Activated naive CD4-positive, alpha-beta T cell treated with anti-CD3 and anti-CD28 coated beads, Interleukin-2, amount 50 U/mL, for 16 hours (primary cell): ENCODE measurements around the gene BRWD1.
"Not testable (repeated sequence)": the region's sequence is repeated elsewhere in the genome, so short reads cannot be mapped to it uniquely, and the experiment has no call there.

Experiments used
- DNase-seq: peaks from one replicate; pipeline ENCODE4 v3.0.0-alpha.2; 2020

The BRWD1 gene

GRCh38 chr21:39281207-39281606, 32.2 kb downstream of the BRWD1 start:
- no peak for DNase-seq

DNA sequence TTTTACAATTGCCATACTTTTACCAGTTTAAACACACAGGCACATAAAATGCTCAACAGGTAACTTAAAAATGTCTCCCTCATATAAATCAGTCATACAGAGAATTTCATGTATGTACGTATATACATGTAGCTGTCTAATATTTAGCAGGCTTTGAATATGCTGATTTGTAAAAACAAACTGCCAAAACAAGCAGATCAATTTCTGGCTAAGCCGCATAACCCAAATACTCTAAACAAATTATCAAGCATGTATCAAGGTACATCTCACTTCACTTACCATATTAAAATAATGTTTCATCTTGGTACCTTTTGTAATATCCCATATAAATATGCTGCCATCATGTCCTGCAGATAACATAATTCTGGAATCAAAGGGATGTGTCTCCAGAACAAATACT, 43.8 kb downstream of the BRWD1 start:
- DNase-seq = no peak

DNA sequence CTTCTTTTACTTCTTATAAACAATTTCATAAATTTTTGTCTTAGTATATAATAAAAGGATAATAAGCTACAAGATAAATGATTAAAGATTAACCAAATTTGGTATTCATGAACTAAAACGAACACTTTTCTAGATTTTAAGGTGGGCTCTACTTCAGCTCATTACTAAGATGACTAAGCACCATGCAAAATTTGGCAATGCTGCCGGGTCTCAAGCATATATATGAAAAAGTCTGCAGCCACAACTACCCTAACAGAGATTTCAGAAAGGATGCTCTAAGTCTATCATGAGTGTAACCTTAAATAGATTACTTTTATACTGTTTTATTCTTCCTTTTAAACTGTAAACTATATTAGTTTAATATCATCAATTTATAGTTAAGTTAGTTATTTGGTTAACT, 47.8 kb downstream of the BRWD1 start:
- no peak for DNase-seq

DNA sequence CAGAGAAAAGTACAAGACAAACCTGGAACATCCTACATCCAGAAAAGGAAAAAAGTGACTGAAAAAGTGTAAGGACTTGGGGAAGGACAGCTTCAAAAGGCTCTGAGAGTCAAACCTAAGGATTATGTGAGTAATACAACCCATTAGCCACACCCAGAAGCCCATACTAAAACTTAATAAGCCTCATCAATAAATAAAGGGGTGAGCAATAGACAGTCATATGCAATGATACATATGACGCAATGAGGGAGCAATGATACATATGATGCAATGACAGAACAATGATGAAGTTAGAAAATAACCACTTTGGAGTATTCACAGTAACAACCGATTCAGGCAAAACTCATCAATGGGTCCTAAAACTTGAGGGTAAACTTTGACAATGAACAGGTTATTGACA, 50.1 kb downstream of the BRWD1 start:
- DNase-seq = no peak

- no peak for DNase-seq
These were observed 55.2 kb downstream of the BRWD1 start for GRCh38 chr21:39258207-39258606.

DNA sequence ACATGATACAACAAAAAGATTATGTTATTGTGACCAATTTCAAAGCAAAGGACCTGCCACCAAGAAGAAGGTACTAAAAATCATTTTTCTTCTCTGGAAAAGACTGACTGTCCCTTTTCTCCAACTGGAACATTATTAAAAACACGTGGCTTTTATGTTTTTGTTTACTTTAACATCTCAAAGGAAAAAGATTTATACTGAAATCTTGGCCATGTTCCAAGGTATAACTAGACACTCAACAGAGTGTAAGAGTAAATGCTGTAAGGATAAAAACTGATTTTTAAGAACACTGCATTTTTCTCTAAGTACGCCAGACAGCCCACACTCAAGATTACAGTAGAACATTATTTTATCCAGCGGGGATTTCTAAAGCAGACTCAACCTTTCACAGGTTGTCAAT, 62.1 kb downstream of the BRWD1 start:
- DNase-seq = no peak

- DNase-seq = no peak
These were observed 75.2 kb downstream of the BRWD1 start for GRCh38 chr21:39238275-39238674.

- no peak for DNase-seq
These were observed 80.6 kb downstream of the BRWD1 start for GRCh38 chr21:39232861-39233291.

- no peak for DNase-seq
These were observed 88.5 kb downstream of the BRWD1 start for GRCh38 chr21:39224930-39225329.

DNA sequence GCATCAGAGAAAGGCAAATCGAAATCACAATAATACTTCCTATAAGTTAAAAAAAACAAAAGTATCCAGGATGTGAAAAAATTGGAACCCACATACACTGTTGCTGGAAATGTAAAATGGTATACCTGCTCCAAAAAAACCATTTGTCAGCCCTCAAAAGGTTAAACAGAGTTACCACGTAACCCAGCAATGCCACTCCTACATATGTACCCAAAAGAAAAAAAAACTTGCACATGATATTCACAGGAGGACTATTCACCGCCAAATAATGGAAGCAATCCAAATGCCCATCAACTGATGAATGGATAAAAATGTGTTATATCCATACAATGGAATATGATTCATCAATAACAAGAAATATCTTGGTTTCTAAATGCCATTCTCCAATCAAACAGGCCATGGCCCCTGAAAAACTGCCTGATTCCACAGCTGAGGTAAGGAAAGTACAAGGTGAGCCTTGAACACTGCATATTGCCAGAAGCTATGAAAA, 91.4 kb downstream of the BRWD1 start:
- DNase-seq = no peak

GRCh38 chr21:39221282-39221996, 92.0 kb downstream of the BRWD1 start:
- DNase-seq = no peak

- not testable (repeated sequence) for DNase-seq
These were observed 92.6 kb downstream of the BRWD1 start for GRCh38 chr21:39220875-39221274.

- DNase-seq = no peak
These were observed 93.3 kb downstream of the BRWD1 start for GRCh38 chr21:39220150-39220549.

GRCh38 chr21:39218082-39218409, 95.4 kb downstream of the BRWD1 start:
- DNase-seq = no peak

- no peak for DNase-seq
These were observed 95.9 kb downstream of the BRWD1 start for GRCh38 chr21:39217356-39218081.

DNA sequence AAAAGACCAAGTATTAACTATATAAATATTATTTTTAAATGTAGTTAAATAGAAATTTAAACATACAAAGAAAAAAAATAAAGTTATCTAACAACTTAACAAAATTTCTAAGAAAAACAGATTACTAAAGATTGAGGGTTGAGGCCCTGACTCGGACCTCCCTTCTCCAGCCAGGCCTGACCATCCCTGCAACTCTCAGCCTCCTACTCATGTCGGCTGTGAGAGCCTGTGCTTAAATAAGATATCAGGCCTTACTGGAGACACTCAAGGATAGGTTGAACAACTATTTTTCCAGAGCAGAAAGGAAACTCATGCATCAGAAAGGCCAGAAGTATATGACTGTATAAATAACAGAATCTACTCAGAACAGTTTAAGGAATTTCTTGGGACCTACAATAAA, 97.1 kb downstream of the BRWD1 start:
- DNase-seq = no peak

DNA sequence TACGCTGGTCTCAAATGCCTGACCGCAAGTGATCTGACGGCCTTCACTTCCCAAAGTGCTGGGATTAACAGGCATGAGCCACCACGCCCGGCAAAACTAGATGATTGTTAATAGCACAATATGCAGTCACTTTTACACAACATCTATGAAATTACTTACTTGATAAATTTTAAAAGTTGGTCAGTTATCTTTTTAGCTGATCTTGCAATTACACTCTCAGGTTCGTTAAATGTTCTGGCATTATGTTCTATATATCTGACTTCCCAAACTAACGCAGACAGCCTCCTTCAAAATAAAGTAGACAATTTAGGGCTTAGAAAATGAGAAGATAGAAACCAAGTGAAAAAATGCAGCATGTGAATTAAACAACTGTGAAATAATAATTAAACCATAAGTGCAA, 98.4 kb downstream of the BRWD1 start:
- no peak for DNase-seq

GRCh38 chr21:39209334-39209688, 104.1 kb downstream of the BRWD1 start:
- no peak for DNase-seq

- DNase-seq = no peak
These were observed 104.7 kb downstream of the BRWD1 start for GRCh38 chr21:39208624-39209333.

GRCh38 chr21:39204134-39204533, 109.3 kb downstream of the BRWD1 start:
- no peak for DNase-seq

DNA sequence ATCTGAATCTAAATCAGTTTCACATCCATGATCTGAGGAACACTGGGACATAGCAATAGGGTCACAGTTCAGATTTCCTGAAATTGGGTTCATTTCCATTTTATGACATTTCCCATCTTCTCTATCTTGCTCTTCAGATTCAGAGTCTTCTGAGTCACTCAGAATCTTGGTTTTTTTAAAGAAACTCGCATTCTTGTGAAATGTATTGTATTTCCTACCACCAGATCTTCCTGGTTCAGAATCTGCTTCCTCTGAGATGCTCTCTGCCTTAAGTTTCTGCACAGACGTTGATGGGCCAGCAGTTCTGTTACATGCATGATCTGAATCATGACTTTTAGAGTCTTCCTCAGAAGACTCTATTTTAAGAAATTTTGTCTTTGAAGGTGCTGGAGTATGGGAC, 114.6 kb downstream of the BRWD1 start:
- DNase-seq = no peak

DNA sequence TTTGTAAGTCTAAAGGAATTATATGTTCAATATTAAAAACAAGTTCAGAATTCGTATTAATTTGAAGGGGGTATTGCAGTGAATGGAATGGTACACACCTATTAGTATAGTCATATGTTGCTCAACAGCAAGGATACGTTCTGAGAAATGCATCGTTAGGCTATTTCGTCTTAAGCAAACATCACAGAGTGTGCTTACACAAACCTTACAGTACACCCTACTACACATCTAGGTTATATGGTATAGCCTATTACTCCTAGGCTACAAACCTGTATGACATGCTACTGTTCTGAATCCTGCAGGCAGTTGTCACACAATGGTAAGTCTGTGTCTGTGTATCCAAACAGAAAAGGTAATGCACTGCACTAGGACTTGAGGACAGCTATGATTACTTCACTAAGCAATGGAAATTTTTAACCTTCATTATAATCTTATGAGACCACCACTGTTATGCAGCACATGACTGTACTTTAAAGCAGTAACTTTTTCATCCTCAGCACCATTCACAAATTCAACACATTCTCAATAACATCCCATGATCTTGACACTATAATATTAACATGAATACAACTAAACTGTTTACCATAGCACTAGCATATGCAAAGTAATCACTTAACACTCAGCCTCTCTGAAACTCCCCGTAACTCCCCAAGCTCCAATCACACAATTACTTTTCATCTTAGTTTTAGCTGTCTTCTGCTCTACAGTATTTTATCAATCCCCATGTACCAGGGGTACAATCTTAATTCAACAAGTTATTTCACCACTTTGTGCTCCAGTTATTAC, 115.8 kb downstream of the BRWD1 start:
- DNase-seq = no peak

- no peak for DNase-seq
These were observed 116.6 kb downstream of the BRWD1 start for GRCh38 chr21:39196838-39197237.
